AG10803 (cell line): ENCODE results near the gene DPY19L3.
A peak's percentile ranks its signal among the peaks of the same experiment; 100 is the strongest.

Source experiments
- DNase-seq: peaks from one replicate; pipeline ENCODE4 v3.0.0; 2010; ENCODE audit warnings: low read depth
- H3K4me3 ChIP-seq: 2 replicates; pipeline ENCODE4 v1.5.1; 2011; ENCODE audit warnings: mild to moderate bottlenecking, low read length, control low read depth
- CTCF ChIP-seq: conservative IDR thresholded peaks from 2 replicates; pipeline ENCODE4 v1.5.1; 2011; ENCODE audit warnings: mild to moderate bottlenecking, low read length, control low read depth, inconsistent platforms

The DPY19L3 gene, protein sequence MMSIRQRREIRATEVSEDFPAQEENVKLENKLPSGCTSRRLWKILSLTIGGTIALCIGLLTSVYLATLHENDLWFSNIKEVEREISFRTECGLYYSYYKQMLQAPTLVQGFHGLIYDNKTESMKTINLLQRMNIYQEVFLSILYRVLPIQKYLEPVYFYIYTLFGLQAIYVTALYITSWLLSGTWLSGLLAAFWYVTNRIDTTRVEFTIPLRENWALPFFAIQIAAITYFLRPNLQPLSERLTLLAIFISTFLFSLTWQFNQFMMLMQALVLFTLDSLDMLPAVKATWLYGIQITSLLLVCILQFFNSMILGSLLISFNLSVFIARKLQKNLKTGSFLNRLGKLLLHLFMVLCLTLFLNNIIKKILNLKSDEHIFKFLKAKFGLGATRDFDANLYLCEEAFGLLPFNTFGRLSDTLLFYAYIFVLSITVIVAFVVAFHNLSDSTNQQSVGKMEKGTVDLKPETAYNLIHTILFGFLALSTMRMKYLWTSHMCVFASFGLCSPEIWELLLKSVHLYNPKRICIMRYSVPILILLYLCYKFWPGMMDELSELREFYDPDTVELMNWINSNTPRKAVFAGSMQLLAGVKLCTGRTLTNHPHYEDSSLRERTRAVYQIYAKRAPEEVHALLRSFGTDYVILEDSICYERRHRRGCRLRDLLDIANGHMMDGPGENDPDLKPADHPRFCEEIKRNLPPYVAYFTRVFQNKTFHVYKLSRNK

DNA sequence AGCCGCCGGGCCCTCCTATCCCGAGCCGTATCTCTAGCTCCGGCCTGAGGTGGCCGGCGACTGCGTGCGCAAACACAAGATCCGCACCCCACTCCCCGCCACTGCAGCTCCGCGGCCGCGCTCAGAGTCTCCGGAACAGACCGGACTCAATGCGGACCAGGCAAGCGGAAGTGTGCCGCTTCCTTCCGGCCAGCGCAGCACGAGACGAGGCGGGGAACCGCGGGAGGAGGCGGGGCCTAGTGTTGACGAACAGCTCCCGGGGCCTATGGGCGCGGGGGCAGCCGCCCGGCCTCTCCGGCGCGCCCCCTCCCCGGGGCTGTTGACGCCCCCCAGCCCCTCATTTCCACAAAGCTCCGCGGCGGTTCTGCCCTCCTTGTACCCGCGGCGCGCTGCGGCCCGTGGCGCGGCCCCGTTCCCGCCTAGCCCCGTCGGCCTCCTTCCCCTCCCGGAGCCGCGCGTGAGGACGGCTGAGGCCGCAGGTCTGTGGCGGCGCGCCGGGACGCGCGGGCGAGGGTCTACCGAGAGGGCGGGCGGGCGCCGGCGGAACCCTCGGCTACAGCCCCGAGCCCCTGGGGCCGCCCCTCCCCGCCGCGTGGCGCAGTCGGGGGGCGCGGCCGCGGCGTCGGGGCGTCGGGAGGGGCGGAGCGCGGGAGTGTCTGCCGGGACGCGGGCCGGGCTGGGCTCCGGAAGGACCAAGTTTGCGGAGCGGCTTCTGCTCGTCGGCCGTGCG is at the start of gene DPY19L3:
Gene DPY19L3, plus strand, starts transcription at position 340 of the 730 bp plus-strand sequence. CDS start 2,484 bp downstream, outside the sequence.
- peak within 1 kb of the TSS; percentile 88 for H3K4me3 ChIP-seq
- DNase-seq = peak; percentile 92
- no peak for TF ChIP-seq CTCF

- no peak overlapping the region for H3K4me3 ChIP-seq
- TF ChIP-seq CTCF = peak; percentile 34; the same call in 1 of the 2 replicates
- no peak for DNase-seq
Observed at GRCh38 chr19:32357720-32358119, 47.9 kb upstream of the DPY19L3 start.

GRCh38 chr19:32358321-32358720 is 47.2 kb upstream of the DPY19L3 start:
- no peak for DNase-seq
- H3K4me3 ChIP-seq = no peak overlapping the region

GRCh38 chr19:32359581-32359980 is 46.0 kb upstream of the DPY19L3 start:
- no peak for TF ChIP-seq CTCF
- no peak overlapping the region for H3K4me3 ChIP-seq
- DNase-seq = no peak

More at GRCh38 chr19:32358321-32358720, 47.2 kb upstream of the DPY19L3 start:
- TF ChIP-seq CTCF = no peak

DNA sequence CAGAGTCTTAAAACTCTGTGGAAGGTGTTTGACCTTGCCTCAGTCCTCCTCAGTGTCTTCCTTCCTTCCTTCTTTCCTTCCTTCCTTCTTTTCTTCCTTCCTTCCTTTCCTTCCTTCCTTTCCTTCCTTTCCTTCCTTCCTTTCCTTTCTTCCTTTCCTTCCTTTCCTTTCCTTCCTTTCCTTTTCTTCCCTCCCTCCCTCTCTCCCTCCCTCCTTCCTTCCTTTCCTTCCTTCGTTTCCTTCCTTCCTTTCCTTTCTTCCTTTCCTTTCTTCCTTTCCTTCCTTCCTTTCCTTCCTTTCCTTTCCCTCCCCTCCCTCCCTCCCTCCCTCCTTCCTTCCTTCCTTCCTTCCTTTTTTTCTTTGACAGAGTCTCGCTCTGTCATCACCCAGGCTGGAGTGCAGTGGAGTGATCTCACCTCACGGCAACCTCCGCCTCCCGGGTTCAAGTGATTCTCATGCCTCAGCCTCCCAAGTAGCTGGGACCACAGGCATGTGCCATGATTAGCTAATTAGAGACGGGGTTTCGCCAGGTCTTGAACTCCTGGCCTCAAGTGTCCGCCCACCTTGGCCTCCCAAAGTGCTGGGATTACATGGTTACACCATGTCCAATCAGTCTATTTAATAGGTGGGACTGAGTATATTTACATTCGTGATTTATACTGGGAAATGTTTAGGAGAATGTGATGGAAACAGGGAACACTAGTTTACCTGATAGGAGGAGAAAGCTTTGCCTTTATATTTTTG is 43.8 kb upstream of the DPY19L3 start:
- no peak overlapping the region for H3K4me3 ChIP-seq
- TF ChIP-seq CTCF = no peak
- DNase-seq = no peak

GRCh38 chr19:32362318-32362691 is 43.3 kb upstream of the DPY19L3 start:
- TF ChIP-seq CTCF = no peak
- no peak overlapping the region for H3K4me3 ChIP-seq
- no peak for DNase-seq
